Peyer's patch (tissue), 4 donors: Measurements from ENCODE around the gene TXLNG. TPM values are rescaled to one million over a fixed set of nuclear protein-coding genes. Genes with fewer than 3 reads are reported as not detected.
"Not testable (repeated sequence)": the region's sequence is repeated elsewhere in the genome, so short reads cannot be mapped to it uniquely, and the experiment has no call there.

Source experiments
- DNase-seq, 3 donors: peaks; one replicate each; pipeline ENCODE4 v3.0.0-alpha.2; 2017 to 2019
- H3K27ac ChIP-seq, 4 donors: fragments of 200-600 bp; sonication (generic); one replicate each; pipeline ENCODE4 v1.5.1; 2016 to 2019
- H3K27me3 ChIP-seq, 2 donors: fragments of 200-600 bp; sonication (generic); one replicate each; pipeline ENCODE4 v1.5.1; 2019
- H3K36me3 ChIP-seq, 3 donors: fragments of 200-600 bp; sonication (generic); one replicate each; pipeline ENCODE4 v1.5.1; 2016 to 2019
- H3K4me1 ChIP-seq, 4 donors: fragments of 200-600 bp; sonication (generic); one replicate each; pipeline ENCODE4 v1.5.1; 2016 to 2019
- H3K4me3 ChIP-seq, 4 donors: fragments of 200-600 bp; sonication (generic); 1 replicate in 3 of 4; 2 replicates in 1 of 4; pipeline ENCODE4 v1.5.1; 2016 to 2019; ENCODE audit warnings: mild to moderate bottlenecking in 1 of 4
- H3K9me3 ChIP-seq, 4 donors: fragments of 200-600 bp; sonication (generic); one replicate each; pipeline ENCODE4 v1.5.1; 2016 to 2019; ENCODE audit warnings: mild to moderate bottlenecking in 1 of 4
- CTCF ChIP-seq, 6 experiments: fragments of 450-650 bp in 4 of 6; fragments of 200-600 bp in 2 of 6; sonication (generic) in 1 of 6; IDR thresholded peaks; one replicate each; pipeline ENCODE4 v1.5.1; 2017 to 2019; ENCODE audit warnings: antibody characterized with exemption in 6 of 6, mild to moderate bottlenecking in 3 of 6, moderate library complexity in 1 of 6
- POLR2A ChIP-seq, 2 donors: fragments of 450-650 bp; IDR thresholded peaks; one replicate each; pipeline ENCODE4 v1.5.1; 2017; ENCODE audit warnings: antibody characterized with exemption in 2 of 2, mild to moderate bottlenecking in 2 of 2, moderate library complexity in 2 of 2
- total RNA-seq, 4 donors: library from RNA; depleted of rRNA; stranded (reverse); fragments of >200 nt; gene quantifications; one replicate each; pipeline ENCODE4 v1.1.0, GENCODE V29; 2016

Gene TXLNG
- total RNA-seq, 4 donors from 2014 or later: 8.9 to 20.6 (median 14.7) TPM

GRCh38 chrX:16852617-16853179 is 66.4 kb downstream of the TXLNG start:
- Histone ChIP-seq H3K9me3 (no peaks in the 10 kb centered on the region), H3K36me3 (peaks cover 0 to 30% (median 0%) of the 10 kb centered on the region in 3 donors), H3K27me3 (no peaks in the 10 kb centered on the region), H3K4me3 (no peak overlapping the region), H3K27ac (no peak overlapping the region), H3K4me1 (no peaks in the 10 kb centered on the region)
- TF ChIP-seq POLR2A (IDR thresholded peaks at IDR 0.05): no peak
- no peak for TF ChIP-seq CTCF (IDR thresholded peaks at IDR 0.05)
- DNase-seq: no peak

GRCh38 chrX:16853537-16853936 is 67.3 kb downstream of the TXLNG start:
- no peak for TF ChIP-seq CTCF (IDR thresholded peaks at IDR 0.05)
- TF ChIP-seq POLR2A (IDR thresholded peaks at IDR 0.05): no peak
- H3K4me3 ChIP-seq: no peak overlapping the region
- H3K9me3 ChIP-seq: no peaks in the 10 kb centered on the region
- no peaks in the 10 kb centered on the region for H3K27me3 ChIP-seq
- H3K36me3 ChIP-seq: peaks cover 0 to 22% (median 0%) of the 10 kb centered on the region in 3 donors
- H3K27ac ChIP-seq: no peak overlapping the region
- H3K4me1 ChIP-seq: no peaks in the 10 kb centered on the region
- no peak for DNase-seq

- Histone ChIP-seq H3K36me3 (peaks cover 0 to 20% (median 0%) of the 10 kb centered on the region in 3 donors), H3K9me3 (no peaks in the 10 kb centered on the region), H3K27ac (no peak overlapping the region), H3K4me1 (no peaks in the 10 kb centered on the region), H3K27me3 (no peaks in the 10 kb centered on the region), H3K4me3 (no peak overlapping the region)
- DNase-seq: no peak
- TF ChIP-seq POLR2A (IDR thresholded peaks at IDR 0.05) (no peak), CTCF (IDR thresholded peaks at IDR 0.05) (no peak)
Observed at GRCh38 chrX:16855363-16856075, 69.3 kb downstream of the TXLNG start.

GRCh38 chrX:16856076-16856404 is 69.8 kb downstream of the TXLNG start:
- peaks cover 0 to 23% (median 0%) of the 10 kb centered on the region in 3 donors for H3K36me3 ChIP-seq
- H3K9me3 ChIP-seq: not testable (repeated sequence)

GRCh38 chrX:16856744-16857143 is 70.5 kb downstream of the TXLNG start:
- Histone ChIP-seq H3K27ac (no peak overlapping the region), H3K36me3 (peaks cover 0 to 30% (median 0%) of the 10 kb centered on the region in 3 donors), H3K27me3 (no peaks in the 10 kb centered on the region), H3K4me1 (no peaks in the 10 kb centered on the region), H3K4me3 (no peak overlapping the region), H3K9me3 (no peaks in the 10 kb centered on the region)
- TF ChIP-seq POLR2A (IDR thresholded peaks at IDR 0.05) (no peak), CTCF (IDR thresholded peaks at IDR 0.05) (no peak)
- no peak for DNase-seq

More at GRCh38 chrX:16856076-16856404, 69.8 kb downstream of the TXLNG start:
- H3K27me3 ChIP-seq, H3K4me1 ChIP-seq, H3K4me3 ChIP-seq, DNase-seq, H3K27ac ChIP-seq: not testable (repeated sequence)

- TF ChIP-seq CTCF (IDR thresholded peaks at IDR 0.05) (no peak), POLR2A (IDR thresholded peaks at IDR 0.05) (no peak)
- H3K4me1 ChIP-seq: peaks cover 0 to 10% (median 0%) of the 10 kb centered on the region in 4 donors
- no peak overlapping the region for H3K4me3 ChIP-seq
- no peak overlapping the region for H3K27ac ChIP-seq
- peaks cover 0 to 19% (median 0%) of the 10 kb centered on the region in 3 donors for H3K36me3 ChIP-seq
- no peak for DNase-seq
- H3K27me3 ChIP-seq: no peaks in the 10 kb centered on the region
- no peaks in the 10 kb centered on the region for H3K9me3 ChIP-seq
Observed at GRCh38 chrX:16862829-16863228, 76.6 kb downstream of the TXLNG start.
